Measurements from ENCODE around the gene EGFL8. TPM values are rescaled to one million over a fixed set of nuclear protein-coding genes. Genes with fewer than 3 reads are reported as not detected.

EGFL8 gene
- total RNA-seq, 4 donors from 2014 or later: 2.6 to 79.4 (median 16.2) TPM

- DNase-seq: no peak
- Histone ChIP-seq H3K27ac (no peak overlapping the region), H3K36me3 (no peaks in the 10 kb centered on the region), H3K4me3 (no peak overlapping the region), H3K4me1 (peaks cover 0 to 3% (median 1%) of the 10 kb centered on the region in 4 donors), H3K9me3 (no peaks in the 10 kb centered on the region), H3K27me3 (no peaks in the 10 kb centered on the region)
- WGBS, 2 donors (ENCODE audit: low coverage in 1 of 2): 89 to 93% methylated on average over 2 to 3 of the region's 9 CpGs
- in situ Hi-C loops (cut with MboI; ENCODE audit: low pct_ligation_motif_present in 1 of 4, low pct_unique_long_range_greater_than_20kb in 1 of 4, low sequenced_read_pairs in 3 of 4) (no loop called here), intact Hi-C loops (cut with DNase I; ENCODE audit: low total_unique reads) (no loop called here)
- TF ChIP-seq POLR2A (IDR thresholded peaks at IDR 0.05): no peak
- no peak for TF ChIP-seq POLR2AphosphoS5 (IDR thresholded peaks at IDR 0.05)
- no peak for TF ChIP-seq CTCF (IDR thresholded peaks at IDR 0.05)
These were observed 37.8 kb downstream of the EGFL8 start for GRCh38 chr6:32202186-32202585.

GRCh38 chr6:32203426-32204267 is 39.3 kb downstream of the EGFL8 start:
- DNase-seq: no peak
- H3K4me1 ChIP-seq: no peaks in the 10 kb centered on the region
- no peak for TF ChIP-seq EP300 (IDR thresholded peaks at IDR 0.05; ENCODE audit: low read depth)
- no peak overlapping the region for H3K27ac ChIP-seq
- no peaks in the 10 kb centered on the region for H3K9me3 ChIP-seq
- H3K4me3 ChIP-seq: no peak overlapping the region
- H3K36me3 ChIP-seq: no peaks in the 10 kb centered on the region
- in situ Hi-C loops (cut with MboI; ENCODE audit: low pct_ligation_motif_present in 1 of 4, low pct_unique_long_range_greater_than_20kb in 1 of 4, low sequenced_read_pairs in 3 of 4): no loop called here
- intact Hi-C loops (cut with DNase I; ENCODE audit: low total_unique reads): no loop called here
- 79 to 90% methylated on average over 2 to 9 of the region's 9 CpGs for WGBS, 2 donors (ENCODE audit: low coverage in 1 of 2)
- H3K27me3 ChIP-seq: no peaks in the 10 kb centered on the region

GRCh38 chr6:32204268-32204715 is 39.9 kb downstream of the EGFL8 start:
- TF ChIP-seq CTCF (IDR thresholded peaks at IDR 0.05): no peak
- TF ChIP-seq EP300 (IDR thresholded peaks at IDR 0.05; ENCODE audit: low read depth): no peak
- no peak for TF ChIP-seq POLR2AphosphoS5 (IDR thresholded peaks at IDR 0.05)
- no peak for TF ChIP-seq POLR2A (IDR thresholded peaks at IDR 0.05)
- Histone ChIP-seq H3K36me3 (no peaks in the 10 kb centered on the region), H3K4me3 (no peak overlapping the region), H3K4me1 (no peaks in the 10 kb centered on the region), H3K9me3 (no peaks in the 10 kb centered on the region), H3K27ac (no peak overlapping the region), H3K27me3 (no peaks in the 10 kb centered on the region)
- intact Hi-C loops (cut with DNase I; ENCODE audit: low total_unique reads) (no loop called here), in situ Hi-C loops (cut with MboI; ENCODE audit: low pct_ligation_motif_present in 1 of 4, low pct_unique_long_range_greater_than_20kb in 1 of 4, low sequenced_read_pairs in 3 of 4) (no loop called here)
- DNase-seq: no peak
- WGBS, 2 donors (ENCODE audit: low coverage in 1 of 2): 87 to 100% methylated on average over 1 to 3 of the region's 3 CpGs

GRCh38 chr6:32208996-32209395 is 44.6 kb downstream of the EGFL8 start:
- no peak for DNase-seq
- Histone ChIP-seq H3K27me3 (no peaks in the 10 kb centered on the region), H3K4me1 (no peaks in the 10 kb centered on the region), H3K36me3 (no peaks in the 10 kb centered on the region), H3K4me3 (no peak overlapping the region), H3K9me3 (no peaks in the 10 kb centered on the region), H3K27ac (no peak overlapping the region)
- 79 to 100% methylated on average over 1 of the region's 1 CpG for WGBS, 2 donors (ENCODE audit: low coverage in 1 of 2)
- in situ Hi-C loops (cut with MboI; ENCODE audit: low pct_ligation_motif_present in 1 of 4, low pct_unique_long_range_greater_than_20kb in 1 of 4, low sequenced_read_pairs in 3 of 4) (no loop called here), intact Hi-C loops (cut with DNase I; ENCODE audit: low total_unique reads) (no loop called here)
- TF ChIP-seq CTCF (IDR thresholded peaks at IDR 0.05) (no peak), POLR2A (IDR thresholded peaks at IDR 0.05) (no peak), POLR2AphosphoS5 (IDR thresholded peaks at IDR 0.05) (no peak), EP300 (IDR thresholded peaks at IDR 0.05; ENCODE audit: low read depth) (no peak)
